ENCODE results near the gene PAK6. TPM values are rescaled to one million over a fixed set of nuclear protein-coding genes. Genes with fewer than 3 reads are reported as not detected.

PAK6 gene
- total RNA-seq, 4 donors from 2014 or later: 0.33 to 0.52 (median 0.45) TPM; not detected in 1

DNA sequence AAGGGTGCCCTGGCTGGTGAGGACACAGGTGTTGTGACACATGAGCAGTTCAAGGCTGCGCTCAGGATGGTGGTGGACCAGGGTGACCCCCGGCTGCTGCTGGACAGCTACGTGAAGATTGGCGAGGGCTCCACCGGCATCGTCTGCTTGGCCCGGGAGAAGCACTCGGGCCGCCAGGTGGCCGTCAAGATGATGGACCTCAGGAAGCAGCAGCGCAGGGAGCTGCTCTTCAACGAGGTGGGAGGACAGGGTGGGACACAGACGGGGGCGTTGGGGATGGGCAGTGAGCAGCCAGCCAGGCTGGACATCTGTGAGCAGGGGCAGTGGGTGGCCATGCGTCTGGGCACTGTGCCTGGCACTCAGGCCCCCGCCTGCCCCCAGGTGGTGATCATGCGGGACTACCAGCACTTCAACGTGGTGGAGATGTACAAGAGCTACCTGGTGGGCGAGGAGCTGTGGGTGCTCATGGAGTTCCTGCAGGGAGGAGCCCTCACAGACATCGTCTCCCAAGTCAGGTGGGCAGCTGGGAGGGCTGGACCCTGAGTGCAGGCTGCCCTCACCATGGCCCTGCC lies 33.7 kb downstream of the PAK6 start:
- Histone ChIP-seq H3K36me3 (no peaks in the 10 kb centered on the region), H3K4me3 (no peak overlapping the region), H3K27me3 (peaks cover 0 to 7% (median 0%) of the 10 kb centered on the region in 4 donors), H3K9me3 (no peaks in the 10 kb centered on the region), H3K27ac (replicated peaks in 1 of 4) (no peak overlapping the region), H3K4me1 (peaks cover 0 to under 1% (median 0%) of the 10 kb centered on the region in 4 donors)
- intact Hi-C loops (cut with DNase I): no loop called here
- TF ChIP-seq POLR2AphosphoS5 (IDR thresholded peaks at IDR 0.05) (no peak), EP300 (IDR thresholded peaks at IDR 0.05) (no peak), POLR2A (IDR thresholded peaks at IDR 0.05; ENCODE audit: low read depth) (no peak)
- TF ChIP-seq, protein P1, sequence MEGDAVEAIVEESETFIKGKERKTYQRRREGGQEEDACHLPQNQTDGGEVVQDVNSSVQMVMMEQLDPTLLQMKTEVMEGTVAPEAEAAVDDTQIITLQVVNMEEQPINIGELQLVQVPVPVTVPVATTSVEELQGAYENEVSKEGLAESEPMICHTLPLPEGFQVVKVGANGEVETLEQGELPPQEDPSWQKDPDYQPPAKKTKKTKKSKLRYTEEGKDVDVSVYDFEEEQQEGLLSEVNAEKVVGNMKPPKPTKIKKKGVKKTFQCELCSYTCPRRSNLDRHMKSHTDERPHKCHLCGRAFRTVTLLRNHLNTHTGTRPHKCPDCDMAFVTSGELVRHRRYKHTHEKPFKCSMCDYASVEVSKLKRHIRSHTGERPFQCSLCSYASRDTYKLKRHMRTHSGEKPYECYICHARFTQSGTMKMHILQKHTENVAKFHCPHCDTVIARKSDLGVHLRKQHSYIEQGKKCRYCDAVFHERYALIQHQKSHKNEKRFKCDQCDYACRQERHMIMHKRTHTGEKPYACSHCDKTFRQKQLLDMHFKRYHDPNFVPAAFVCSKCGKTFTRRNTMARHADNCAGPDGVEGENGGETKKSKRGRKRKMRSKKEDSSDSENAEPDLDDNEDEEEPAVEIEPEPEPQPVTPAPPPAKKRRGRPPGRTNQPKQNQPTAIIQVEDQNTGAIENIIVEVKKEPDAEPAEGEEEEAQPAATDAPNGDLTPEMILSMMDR (IDR thresholded peaks at IDR 0.05): no peak
- no peak for DNase-seq (ENCODE audit: extremely low spot score)
- WGBS: 80% methylated on average over 6 of the region's 20 CpGs

DNA sequence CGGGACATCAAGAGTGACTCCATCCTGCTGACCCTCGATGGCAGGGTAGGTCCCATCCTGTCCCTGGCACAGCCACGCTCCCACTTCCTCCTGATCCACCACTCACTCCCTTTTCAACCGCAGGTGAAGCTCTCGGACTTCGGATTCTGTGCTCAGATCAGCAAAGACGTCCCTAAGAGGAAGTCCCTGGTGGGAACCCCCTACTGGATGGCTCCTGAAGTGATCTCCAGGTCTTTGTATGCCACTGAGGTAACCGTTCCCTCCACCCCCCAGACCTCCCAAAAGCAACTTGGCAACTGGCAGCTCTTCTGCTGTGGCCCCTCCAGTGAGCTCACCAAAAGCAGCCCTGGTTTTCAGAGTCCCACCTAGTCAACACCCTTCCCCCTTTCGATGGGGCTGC lies 34.6 kb downstream of the PAK6 start:
- WGBS: 82% methylated on average over 9 of the region's 9 CpGs
- Histone ChIP-seq H3K27ac (replicated peaks in 1 of 4) (no peak overlapping the region), H3K4me1 (no peaks in the 10 kb centered on the region), H3K36me3 (no peaks in the 10 kb centered on the region), H3K4me3 (no peak overlapping the region), H3K9me3 (no peaks in the 10 kb centered on the region), H3K27me3 (peaks cover 0 to 15% (median 0%) of the 10 kb centered on the region in 4 donors)
- no peak for DNase-seq (ENCODE audit: extremely low spot score)
- intact Hi-C loops (cut with DNase I): no loop called here
- no peak for TF ChIP-seq EP300 (IDR thresholded peaks at IDR 0.05)

DNA sequence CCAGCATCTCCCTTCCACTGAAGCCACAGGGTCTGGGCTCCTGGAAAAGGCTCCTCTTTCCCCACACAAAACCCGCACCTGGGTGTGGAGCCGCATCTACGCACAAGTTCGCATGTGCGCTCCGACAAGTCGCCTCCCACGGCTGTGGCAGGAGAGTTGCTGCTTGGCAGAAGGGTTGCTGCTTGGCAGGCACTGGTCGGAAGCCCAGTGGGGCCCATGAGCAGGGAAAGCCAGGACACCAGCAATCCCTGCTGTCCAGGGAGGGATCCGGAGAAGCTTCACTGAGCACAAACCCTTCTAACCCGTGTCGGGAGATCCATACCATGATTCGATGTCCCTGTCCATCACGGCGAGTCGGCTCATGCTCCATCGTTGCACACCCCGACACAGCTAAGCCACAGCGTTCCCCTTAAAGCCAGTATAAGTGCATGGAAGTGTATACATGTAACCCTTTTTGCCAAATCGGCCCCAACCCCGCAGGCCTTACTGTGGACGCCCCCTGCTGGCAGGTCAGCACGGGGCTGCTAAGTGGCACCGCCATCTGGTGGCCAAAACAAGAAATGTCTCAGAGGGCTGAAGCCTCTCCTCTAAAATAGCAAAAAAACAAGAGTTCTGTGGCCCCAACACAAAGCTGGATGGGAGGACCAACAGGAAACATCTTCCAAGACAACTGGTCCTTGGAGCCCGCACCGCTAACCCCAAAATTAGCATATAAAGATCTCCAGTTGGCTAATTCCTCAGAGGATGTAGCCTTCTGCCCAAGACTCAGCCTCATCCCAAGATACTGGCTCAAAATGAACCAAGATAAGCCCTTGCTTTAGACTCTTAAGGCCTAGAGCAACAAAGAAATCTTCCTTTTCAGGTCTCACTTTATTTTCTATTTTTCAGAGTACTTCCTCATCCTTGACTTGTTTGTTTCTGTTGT lies 35.7 kb downstream of the PAK6 start:
- Histone ChIP-seq H3K9me3 (no peaks in the 10 kb centered on the region), H3K27me3 (peaks cover 0 to 27% (median 3%) of the 10 kb centered on the region in 4 donors), H3K27ac (replicated peaks in 1 of 4) (no peak overlapping the region), H3K36me3 (no peaks in the 10 kb centered on the region), H3K4me3 (no peak overlapping the region), H3K4me1 (peaks cover 4 to 7% (median 5%) of the 10 kb centered on the region in 4 donors)
- peak; percentile 96 for DNase-seq (ENCODE audit: extremely low spot score)
- TF ChIP-seq EP300 (IDR thresholded peaks at IDR 0.05) (no peak), POLR2A (IDR thresholded peaks at IDR 0.05; ENCODE audit: low read depth) (no peak), POLR2AphosphoS5 (IDR thresholded peaks at IDR 0.05) (peak in 1 of 2 donors; percentile 62)
- TF ChIP-seq, protein P1 (IDR thresholded peaks at IDR 0.05): peak in 2 of 3 experiments; percentile 100
- intact Hi-C loops (cut with DNase I): loop anchor here (1.0 to 2.0 kb wide), 2 partner anchors 57 to 230 kb away; no protein-coding TSS in a partner anchor
- WGBS: 53% methylated on average over 24 of the region's 26 CpGs

DNA sequence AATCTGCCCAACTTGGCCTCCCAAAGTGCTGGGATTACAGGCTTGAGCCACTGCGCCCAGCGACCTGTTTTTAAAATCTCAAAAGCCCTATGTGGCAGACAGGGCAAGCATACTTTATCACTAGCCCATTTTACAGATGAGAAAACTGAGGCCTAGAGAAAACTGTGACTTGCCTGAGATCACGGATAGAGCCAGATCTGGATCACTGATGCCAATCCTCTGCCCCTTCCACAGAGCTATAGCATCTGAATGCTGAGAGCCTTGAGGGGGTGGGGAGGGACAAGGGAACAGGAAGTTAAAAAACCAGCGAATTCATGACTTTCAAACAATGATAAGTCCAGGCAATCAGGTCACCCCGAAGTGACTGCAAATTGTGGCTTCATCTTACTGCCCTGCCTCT lies 36.7 kb downstream of the PAK6 start:
- no peak for DNase-seq (ENCODE audit: extremely low spot score)
- peaks cover 9 to 13% (median 11%) of the 10 kb centered on the region in 4 donors for H3K4me1 ChIP-seq
- H3K36me3 ChIP-seq: no peaks in the 10 kb centered on the region
- no peak overlapping the region for H3K4me3 ChIP-seq
- intact Hi-C loops (cut with DNase I): loop anchor here (2.0 kb wide), 1 partner anchor 231 kb away; no protein-coding TSS in a partner anchor
- peaks cover 5 to 36% (median 11%) of the 10 kb centered on the region in 4 donors for H3K27me3 ChIP-seq
- no peak for TF ChIP-seq POLR2A (IDR thresholded peaks at IDR 0.05; ENCODE audit: low read depth)
- TF ChIP-seq EP300 (IDR thresholded peaks at IDR 0.05): no peak
- TF ChIP-seq, protein P1 (IDR thresholded peaks at IDR 0.05): no peak
- TF ChIP-seq POLR2AphosphoS5 (IDR thresholded peaks at IDR 0.05): no peak
- H3K9me3 ChIP-seq: no peaks in the 10 kb centered on the region
- H3K27ac ChIP-seq (replicated peaks in 1 of 4): no peak overlapping the region
- WGBS: 85% methylated on average over 4 of the region's 5 CpGs

DNA sequence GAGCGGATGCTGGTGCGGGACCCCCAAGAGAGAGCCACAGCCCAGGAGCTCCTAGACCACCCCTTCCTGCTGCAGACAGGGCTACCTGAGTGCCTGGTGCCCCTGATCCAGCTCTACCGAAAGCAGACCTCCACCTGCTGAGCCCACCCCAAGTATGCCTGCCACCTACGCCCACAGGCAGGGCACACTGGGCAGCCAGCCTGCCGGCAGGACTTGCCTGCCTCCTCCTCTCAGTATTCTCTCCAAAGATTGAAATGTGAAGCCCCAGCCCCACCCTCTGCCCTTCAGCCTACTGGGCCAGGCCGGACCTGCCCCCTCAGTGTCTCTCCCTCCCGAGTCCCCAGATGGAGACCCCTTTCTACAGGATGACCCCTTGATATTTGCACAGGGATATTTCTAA lies 37.1 kb downstream of the PAK6 start:
- H3K4me3 ChIP-seq: no peak overlapping the region
- no peaks in the 10 kb centered on the region for H3K9me3 ChIP-seq
- intact Hi-C loops (cut with DNase I): loop anchor here (2.0 kb wide), 1 partner anchor 231 kb away; no protein-coding TSS in a partner anchor
- TF ChIP-seq, protein P1 (IDR thresholded peaks at IDR 0.05): no peak
- TF ChIP-seq POLR2AphosphoS5 (IDR thresholded peaks at IDR 0.05) (no peak), POLR2A (IDR thresholded peaks at IDR 0.05; ENCODE audit: low read depth) (no peak), EP300 (IDR thresholded peaks at IDR 0.05) (no peak)
- DNase-seq (ENCODE audit: extremely low spot score): no peak
- no peak overlapping the region for H3K27ac ChIP-seq (replicated peaks in 1 of 4)
- WGBS: 91% methylated on average over 7 of the region's 7 CpGs
- H3K4me1 ChIP-seq: peaks cover 9 to 13% (median 11%) of the 10 kb centered on the region in 4 donors
- H3K36me3 ChIP-seq: no peaks in the 10 kb centered on the region
- H3K27me3 ChIP-seq: peaks cover 8 to 41% (median 14%) of the 10 kb centered on the region in 4 donors
